T-helper 1 cell (primary cell): ENCODE data around the gene RAB11FIP3.

Experiments
- DNase-seq, 5 donors: peaks; one replicate each; pipeline ENCODE4 v3.0.0-alpha.2; 2012 to 2020

Gene RAB11FIP3

GRCh38 chr16:424033-424622 is 1.3 kb upstream of the RAB11FIP3 start:
- no peak for DNase-seq

- no peak for DNase-seq
Measured at GRCh38 chr16:424623-425081, 797 bp upstream of the RAB11FIP3 start.

- DNase-seq = peak in 1 of 5 donors; percentile 55
Measured at GRCh38 chr16:425740-426114, 278 bp downstream of the RAB11FIP3 start.

GRCh38 chr16:426115-426905 is 861 bp downstream of the RAB11FIP3 start:
- no peak for DNase-seq

GRCh38 chr16:426906-427249 is 1.4 kb downstream of the RAB11FIP3 start:
- no peak for DNase-seq

- no peak for DNase-seq
Measured at GRCh38 chr16:427250-427649, 1.8 kb downstream of the RAB11FIP3 start.

- DNase-seq = no peak
Measured at GRCh38 chr16:430904-431303, 5.5 kb downstream of the RAB11FIP3 start.

GRCh38 chr16:440627-441026 is 15.2 kb downstream of the RAB11FIP3 start:
- DNase-seq = no peak

- no peak for DNase-seq
Measured at GRCh38 chr16:441447-441846, 16.0 kb downstream of the RAB11FIP3 start.

GRCh38 chr16:442976-443375 is 17.5 kb downstream of the RAB11FIP3 start:
- no peak for DNase-seq

GRCh38 chr16:444027-444426 is 18.6 kb downstream of the RAB11FIP3 start:
- DNase-seq = no peak

GRCh38 chr16:445566-445965 is 20.1 kb downstream of the RAB11FIP3 start:
- DNase-seq = no peak

- no peak for DNase-seq
Measured at GRCh38 chr16:450385-450784, 24.9 kb downstream of the RAB11FIP3 start.

- no peak for DNase-seq
Measured at GRCh38 chr16:450785-451512, 25.5 kb downstream of the RAB11FIP3 start.

GRCh38 chr16:454397-454940 is 29.0 kb downstream of the RAB11FIP3 start:
- no peak for DNase-seq

- DNase-seq = no peak
Measured at GRCh38 chr16:455453-455852, 30.0 kb downstream of the RAB11FIP3 start.

GRCh38 chr16:456891-457483 is 31.5 kb downstream of the RAB11FIP3 start:
- no peak for DNase-seq

GRCh38 chr16:457732-458400 is 32.4 kb downstream of the RAB11FIP3 start:
- DNase-seq = no peak

GRCh38 chr16:459761-460160 is 34.3 kb downstream of the RAB11FIP3 start:
- DNase-seq = no peak

GRCh38 chr16:460787-461186 is 35.3 kb downstream of the RAB11FIP3 start:
- no peak for DNase-seq

- no peak for DNase-seq
Measured at GRCh38 chr16:463071-463470, 37.6 kb downstream of the RAB11FIP3 start.

- no peak for DNase-seq
Measured at GRCh38 chr16:466651-467050, 41.2 kb downstream of the RAB11FIP3 start.
